ENCODE results near the gene NTPCR. TPM values are rescaled to one million over a fixed set of nuclear protein-coding genes. Genes with fewer than 3 reads are reported as not detected.

The NTPCR gene
- total RNA-seq, 3 donors from 2014 or later: 16.9 to 19.8 (median 18.3) TPM

DNA sequence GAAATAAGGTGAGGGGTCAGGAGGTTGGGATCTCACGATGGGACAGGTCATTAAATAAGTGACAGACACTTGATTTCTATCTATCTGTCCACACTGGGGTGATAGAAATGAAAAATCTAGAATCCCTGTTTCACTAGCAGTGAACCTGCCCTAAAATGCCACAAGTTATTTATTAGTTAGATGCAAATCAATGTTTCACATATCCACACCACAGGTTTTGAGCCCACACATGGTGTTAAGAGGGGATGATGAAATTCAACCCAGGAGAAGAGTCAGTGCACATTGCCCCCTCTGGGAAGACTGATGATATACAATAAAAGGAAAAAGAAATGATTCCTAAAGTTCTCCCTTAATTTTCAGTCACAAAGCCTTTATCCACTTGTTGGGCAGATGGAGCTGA is 10.1 kb upstream of the NTPCR start:
- Mint-ChIP-seq H3K4me1 (ENCODE audit: low read depth) (peaks cover 23% of the 10 kb centered on the region), H3K9me3 (no peaks in the 10 kb centered on the region), H3K27me3 (ENCODE audit: low read depth) (no peaks in the 10 kb centered on the region), H3K4me3 (no peak overlapping the region), H3K36me3 (ENCODE audit: insufficient read depth) (no peaks in the 10 kb centered on the region)
- DNase-seq (no peak), ATAC-seq (no peak)

DNA sequence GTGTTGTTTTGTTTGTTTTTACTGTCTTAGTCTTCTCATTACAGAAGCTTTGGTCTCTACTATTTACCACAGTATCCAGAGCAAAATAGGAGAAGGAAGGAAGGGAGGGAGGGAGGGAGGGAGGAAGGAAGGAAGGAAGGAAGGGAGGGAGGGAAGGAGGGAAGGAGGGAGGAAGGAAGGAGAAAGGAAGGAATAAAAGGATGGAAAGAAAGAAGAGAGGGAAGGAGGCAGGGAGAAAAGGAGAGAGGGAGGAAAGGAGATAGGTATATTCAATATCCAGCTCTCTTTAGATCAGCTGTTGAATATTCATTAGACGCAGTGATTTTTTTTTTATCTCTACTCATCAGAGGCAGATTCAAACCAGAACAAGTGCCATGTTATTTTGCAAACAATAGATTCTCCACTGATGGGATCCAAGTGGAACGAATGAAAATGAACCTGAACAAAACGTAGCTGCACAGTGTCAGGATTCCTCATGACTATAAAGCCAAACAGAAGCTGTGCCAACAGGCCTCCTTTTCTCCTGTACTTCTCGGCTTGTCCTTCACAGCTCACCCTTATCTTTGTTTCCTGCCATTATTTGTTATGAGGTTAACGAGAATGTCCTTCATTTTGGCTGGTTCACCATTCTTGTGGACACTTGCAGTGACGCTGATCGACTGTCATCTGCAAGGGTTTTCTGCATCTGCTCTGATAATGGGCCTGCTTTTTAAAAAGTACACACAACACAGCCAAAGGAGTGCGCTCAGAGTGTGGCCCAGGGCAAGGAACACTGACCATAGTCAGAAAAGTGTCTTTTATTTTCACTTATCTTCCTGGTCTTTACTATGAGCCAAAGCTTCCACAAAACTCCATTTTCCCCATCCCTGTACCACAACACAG is 7.8 kb upstream of the NTPCR start:
- no peak for ATAC-seq

DNA sequence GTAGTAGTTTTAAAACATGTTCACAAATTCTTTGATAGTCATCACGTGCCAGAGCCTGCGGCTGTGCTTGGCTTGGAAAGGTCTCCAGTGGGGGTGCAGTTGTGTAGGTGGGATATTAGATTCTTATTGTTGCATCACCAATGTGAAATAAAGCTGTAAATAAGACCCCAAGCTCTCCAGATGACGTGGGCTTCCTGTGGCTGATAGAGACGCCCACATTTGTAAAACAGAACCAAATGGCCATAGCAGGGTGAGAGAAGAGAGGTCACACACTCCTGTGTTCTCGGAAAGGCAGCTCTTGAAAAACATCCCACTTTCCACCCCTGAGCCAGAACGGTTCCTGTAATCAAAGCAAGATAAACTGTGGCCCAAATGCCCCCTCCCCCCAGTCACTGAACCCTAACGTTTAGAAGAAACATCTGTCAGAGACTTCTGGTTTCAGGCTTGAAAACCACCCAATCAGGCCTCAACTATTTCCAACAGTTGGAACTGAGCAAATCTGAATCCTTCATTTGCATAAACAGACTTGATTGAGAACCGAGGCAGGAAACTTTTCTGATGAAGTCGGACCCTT is 6.6 kb upstream of the NTPCR start:
- Mint-ChIP-seq H3K4me1 (ENCODE audit: low read depth) (peaks cover 23% of the 10 kb centered on the region), H3K4me3 (peak overlapping the region; percentile 21), H3K9me3 (no peaks in the 10 kb centered on the region), H3K27me3 (ENCODE audit: low read depth) (no peaks in the 10 kb centered on the region), H3K36me3 (ENCODE audit: insufficient read depth) (no peaks in the 10 kb centered on the region)
- ATAC-seq: peak; percentile 30 to 58
- peak; percentile 14 for DNase-seq

More for the DNA sequence above, 7.8 kb upstream of the NTPCR start:
- no peaks in the 10 kb centered on the region for H3K27me3 Mint-ChIP-seq (ENCODE audit: low read depth)
- H3K4me1 Mint-ChIP-seq (ENCODE audit: low read depth): peaks cover 23% of the 10 kb centered on the region
- no peak for DNase-seq
- H3K4me3 Mint-ChIP-seq: no peak overlapping the region
- H3K9me3 Mint-ChIP-seq: no peaks in the 10 kb centered on the region
- no peaks in the 10 kb centered on the region for H3K36me3 Mint-ChIP-seq (ENCODE audit: insufficient read depth)

DNA sequence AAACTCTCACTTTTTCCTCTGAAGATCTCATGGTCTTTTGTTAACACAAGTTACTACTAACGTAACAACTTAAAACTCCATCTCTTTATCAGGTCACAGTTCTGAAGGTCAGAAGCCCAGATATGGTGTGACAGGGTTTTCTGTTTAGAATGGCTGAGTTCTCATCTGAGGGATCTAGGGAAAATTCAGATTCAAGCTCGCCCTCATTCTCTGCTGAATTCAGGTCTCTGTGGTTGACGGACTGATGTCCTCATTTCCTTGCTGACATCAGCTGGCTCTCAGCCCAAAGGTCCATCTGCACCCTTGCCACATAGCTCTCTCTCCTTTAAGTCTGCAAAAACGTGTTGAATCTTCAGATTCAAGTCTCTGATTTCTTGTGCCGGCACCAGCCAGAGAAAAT is 6.1 kb upstream of the NTPCR start:
- H3K4me3 Mint-ChIP-seq: peak overlapping the region; percentile 20
- no peak for DNase-seq

DNA sequence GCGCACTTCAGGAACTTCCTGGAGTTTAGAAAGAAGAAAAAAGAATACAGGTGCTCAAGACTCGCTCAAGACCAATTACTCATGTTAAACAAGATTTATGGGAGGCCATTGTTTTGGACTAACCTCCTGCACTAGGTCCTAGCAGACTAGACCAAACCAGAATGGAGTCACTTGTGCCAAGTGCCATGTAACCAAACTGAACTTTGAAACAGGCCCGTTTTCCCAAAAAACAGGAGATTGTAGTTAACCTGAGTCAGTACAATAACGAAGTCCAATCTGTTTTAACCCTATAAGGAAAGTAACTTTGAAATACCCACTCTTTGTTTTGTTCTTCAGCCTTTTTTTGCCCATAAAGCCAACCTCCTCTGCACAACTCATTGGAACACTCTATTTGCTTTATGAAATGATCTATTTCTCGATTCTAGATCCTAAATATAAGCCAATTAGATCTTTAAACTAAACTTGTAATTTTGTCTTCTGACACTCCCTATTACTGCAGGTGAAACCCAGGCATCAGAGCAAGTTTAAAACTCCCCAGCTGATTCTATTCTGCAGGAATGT is 695 bp upstream of the NTPCR start:
- ATAC-seq: no peak
- Mint-ChIP-seq H3K4me3 (peak overlapping the region; percentile 95), H3K27me3 (ENCODE audit: low read depth) (no peaks in the 10 kb centered on the region), H3K36me3 (ENCODE audit: insufficient read depth) (peaks cover 2% of the 10 kb centered on the region), H3K9me3 (no peaks in the 10 kb centered on the region), H3K4me1 (ENCODE audit: low read depth) (peaks cover 33% of the 10 kb centered on the region)
- DNase-seq: no peak

More for the DNA sequence above, 6.1 kb upstream of the NTPCR start:
- no peaks in the 10 kb centered on the region for H3K9me3 Mint-ChIP-seq
- no peak for ATAC-seq
- H3K27me3 Mint-ChIP-seq (ENCODE audit: low read depth): no peaks in the 10 kb centered on the region
- peaks cover 23% of the 10 kb centered on the region for H3K4me1 Mint-ChIP-seq (ENCODE audit: low read depth)
- H3K36me3 Mint-ChIP-seq (ENCODE audit: insufficient read depth): no peaks in the 10 kb centered on the region

DNA sequence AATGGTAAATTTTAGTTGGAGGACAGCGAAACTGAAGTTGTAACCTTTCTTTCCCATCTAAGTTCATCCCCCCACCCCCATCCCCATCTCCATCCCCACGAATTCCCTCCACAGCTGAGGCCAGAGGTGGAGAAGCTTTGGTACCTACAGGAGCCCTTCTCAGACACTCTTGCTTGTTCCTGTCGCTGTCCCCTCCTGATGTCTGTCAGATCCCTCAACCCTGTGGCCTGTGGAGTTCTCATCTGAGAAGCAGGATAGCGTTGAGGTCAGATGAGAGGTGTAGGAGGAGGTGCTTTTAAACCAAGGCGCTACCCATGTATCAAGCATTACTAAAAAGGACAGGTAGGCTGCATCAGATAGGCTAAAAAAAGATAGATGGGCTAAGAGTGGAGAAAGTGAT is 769 bp downstream of the NTPCR start:
- H3K9me3 Mint-ChIP-seq: no peaks in the 10 kb centered on the region
- peaks cover 29% of the 10 kb centered on the region for H3K4me1 Mint-ChIP-seq (ENCODE audit: low read depth)
- H3K36me3 Mint-ChIP-seq (ENCODE audit: insufficient read depth): peaks cover 3% of the 10 kb centered on the region
- peak overlapping the region; percentile 95 for H3K4me3 Mint-ChIP-seq
- H3K27me3 Mint-ChIP-seq (ENCODE audit: low read depth): no peaks in the 10 kb centered on the region
- DNase-seq (no peak), ATAC-seq (peak in 1 of 2 donors; percentile 12)

DNA sequence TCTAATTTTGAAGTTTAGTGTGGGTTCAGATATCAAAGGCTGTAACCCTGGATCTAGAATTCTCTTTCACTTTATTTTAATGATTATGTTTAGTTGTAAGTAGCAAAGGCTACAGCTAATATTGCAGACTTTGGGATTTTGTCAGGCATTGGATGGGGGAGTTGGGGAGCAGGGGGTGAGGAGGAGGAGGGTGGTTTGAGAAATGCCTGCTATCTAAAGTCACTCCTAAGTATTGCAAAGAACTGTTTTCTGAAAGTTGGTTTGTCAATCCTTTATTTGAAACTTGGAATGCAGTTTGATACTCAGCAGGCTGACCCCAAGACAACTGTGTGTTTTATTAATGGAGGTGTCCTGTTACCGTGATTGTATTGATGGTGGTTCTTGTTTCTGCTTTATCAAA is 1.2 kb downstream of the NTPCR start:
- no peak for ATAC-seq
- Mint-ChIP-seq H3K36me3 (ENCODE audit: insufficient read depth) (peaks cover 6% of the 10 kb centered on the region), H3K27me3 (ENCODE audit: low read depth) (no peaks in the 10 kb centered on the region), H3K4me3 (peak overlapping the region; percentile 95), H3K9me3 (no peaks in the 10 kb centered on the region), H3K4me1 (ENCODE audit: low read depth) (peaks cover 29% of the 10 kb centered on the region)
- no peak for DNase-seq

DNA sequence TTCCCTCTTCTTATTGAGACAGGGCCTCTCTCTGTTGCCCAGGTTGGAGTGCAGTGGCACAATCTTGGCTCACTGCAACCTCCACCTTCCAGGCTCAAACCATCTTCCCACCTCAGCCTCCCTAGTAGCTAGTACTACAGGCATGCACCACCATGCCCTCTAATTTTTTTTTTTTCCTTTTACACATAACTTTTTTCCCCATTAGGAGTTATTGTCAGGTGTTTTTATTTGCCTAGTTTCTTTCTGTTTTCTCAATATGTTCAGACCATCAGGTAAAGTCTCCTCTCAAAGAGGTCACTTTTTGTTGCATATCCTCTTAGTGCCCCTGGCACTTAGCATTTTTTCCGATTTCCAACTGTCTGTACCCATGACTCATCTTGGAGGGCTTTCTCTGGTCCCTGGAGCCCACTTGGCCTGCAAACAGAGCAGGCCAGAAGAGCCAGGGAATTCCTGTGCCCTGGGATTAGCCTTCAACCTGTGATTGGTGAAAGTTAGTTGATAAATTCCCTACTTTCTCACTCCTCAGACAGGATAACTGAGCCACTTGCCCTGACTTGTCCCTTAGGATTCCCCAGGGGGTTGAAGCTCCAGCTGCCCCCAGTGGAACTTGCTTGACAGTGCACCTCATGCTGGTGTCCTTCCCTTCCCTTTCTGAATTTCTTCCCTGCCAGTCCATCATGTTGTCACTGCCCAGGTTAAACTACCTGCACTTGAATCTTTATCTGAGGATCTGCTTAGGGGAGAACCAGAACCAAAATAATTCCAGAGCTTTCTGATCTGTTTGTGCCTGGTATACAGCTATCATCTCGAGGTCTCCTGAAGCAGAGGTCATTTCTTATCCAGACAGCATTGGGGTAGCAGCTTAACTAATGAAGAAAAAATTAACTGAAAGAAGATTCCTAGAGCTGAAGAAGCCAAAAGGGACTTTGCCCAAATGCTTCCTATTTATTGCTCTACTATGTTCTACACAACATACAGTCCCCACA is 2.4 kb downstream of the NTPCR start:
- Mint-ChIP-seq H3K36me3 (ENCODE audit: insufficient read depth) (peaks cover 16% of the 10 kb centered on the region), H3K27me3 (ENCODE audit: low read depth) (no peaks in the 10 kb centered on the region), H3K9me3 (peaks cover 4% of the 10 kb centered on the region), H3K4me1 (ENCODE audit: low read depth) (peaks cover 31% of the 10 kb centered on the region), H3K4me3 (peak overlapping the region; percentile 95)
- DNase-seq (peak; percentile 10), ATAC-seq (no peak)

DNA sequence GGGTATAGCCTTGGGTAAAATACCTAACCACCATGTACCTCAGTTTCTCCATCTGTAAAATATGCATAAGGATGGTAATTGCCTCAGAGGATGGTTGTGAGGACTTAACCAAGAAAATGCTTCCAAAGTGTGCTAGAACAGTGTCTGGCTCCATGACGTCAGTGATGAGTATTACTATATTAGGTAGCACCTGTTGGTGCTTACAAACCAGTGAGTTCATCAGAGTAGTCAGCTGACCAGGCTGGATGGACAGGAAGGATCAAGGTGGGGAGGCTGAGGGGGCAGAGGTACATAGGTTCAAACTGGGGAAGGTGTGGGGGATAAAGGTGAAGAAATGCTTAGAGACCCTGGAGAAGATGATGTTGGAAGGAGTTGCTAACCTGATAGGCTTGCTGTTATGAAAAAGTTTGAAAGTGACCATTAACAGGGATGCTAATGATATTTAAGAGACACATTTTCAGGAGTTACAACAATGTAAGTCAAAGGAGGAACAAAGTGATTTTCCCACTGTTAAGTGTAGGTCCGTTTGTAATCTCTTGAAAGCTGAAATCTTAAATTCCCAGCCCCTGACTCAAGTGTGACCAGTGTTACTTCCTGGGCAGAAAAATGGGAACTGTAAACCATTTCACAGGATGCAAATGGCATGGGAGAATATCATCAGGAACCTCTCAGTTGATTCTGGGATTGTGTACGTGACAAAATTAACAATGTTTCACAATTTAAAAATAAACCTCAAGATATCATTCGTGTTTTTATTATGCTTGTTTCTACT is 4.4 kb downstream of the NTPCR start:
- peaks cover 15% of the 10 kb centered on the region for H3K9me3 Mint-ChIP-seq
- peaks cover 29% of the 10 kb centered on the region for H3K4me1 Mint-ChIP-seq (ENCODE audit: low read depth)
- no peak overlapping the region for H3K4me3 Mint-ChIP-seq
- H3K27me3 Mint-ChIP-seq (ENCODE audit: low read depth): no peaks in the 10 kb centered on the region
- peaks cover 31% of the 10 kb centered on the region for H3K36me3 Mint-ChIP-seq (ENCODE audit: insufficient read depth)
- DNase-seq (no peak), ATAC-seq (no peak)

DNA sequence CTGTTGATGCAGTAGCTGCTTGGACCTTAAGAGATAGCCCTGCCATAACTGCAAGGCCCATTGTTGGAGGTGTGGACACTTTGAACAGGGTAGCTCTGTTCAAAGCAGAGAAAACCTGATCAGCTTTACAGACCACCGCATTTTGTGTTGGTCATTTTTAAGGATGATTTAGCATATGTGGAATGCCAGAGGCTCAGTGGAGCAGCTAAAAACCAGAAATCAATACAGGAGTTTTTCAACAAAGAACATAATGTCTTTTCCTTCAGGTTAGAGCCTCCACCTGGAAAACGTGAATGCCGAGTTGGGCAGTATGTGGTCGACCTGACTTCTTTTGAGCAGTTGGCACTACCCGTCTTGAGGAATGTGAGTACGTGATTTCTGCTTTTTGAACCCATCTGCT is 5.7 kb downstream of the NTPCR start:
- no peaks in the 10 kb centered on the region for H3K27me3 Mint-ChIP-seq (ENCODE audit: low read depth)
- peaks cover 34% of the 10 kb centered on the region for H3K36me3 Mint-ChIP-seq (ENCODE audit: insufficient read depth)
- ATAC-seq (no peak), DNase-seq (no peak)
- peaks cover 24% of the 10 kb centered on the region for H3K4me1 Mint-ChIP-seq (ENCODE audit: low read depth)
- H3K4me3 Mint-ChIP-seq: no peak overlapping the region
- H3K9me3 Mint-ChIP-seq: peaks cover 15% of the 10 kb centered on the region

DNA sequence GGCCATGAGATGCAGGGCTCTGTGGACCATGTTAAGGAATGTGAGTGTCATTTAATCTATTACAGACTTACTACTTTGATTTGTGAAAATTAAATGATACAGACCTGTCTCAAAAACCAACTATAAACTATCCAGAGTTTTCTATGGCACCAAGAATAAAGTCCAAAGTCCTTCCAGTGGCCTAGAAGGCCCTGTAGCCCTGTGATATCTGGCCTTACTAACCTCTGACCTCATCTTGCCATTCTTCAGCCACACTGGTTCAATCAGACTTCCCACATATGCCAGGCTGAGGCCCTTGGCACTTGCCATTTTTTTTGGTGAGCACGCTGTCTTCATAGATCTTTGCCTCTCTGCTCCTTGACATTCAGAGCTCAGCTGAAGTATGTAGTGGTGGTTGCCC is 7.7 kb downstream of the NTPCR start:
- peaks cover 40% of the 10 kb centered on the region for H3K36me3 Mint-ChIP-seq (ENCODE audit: insufficient read depth)
- ATAC-seq (no peak), DNase-seq (no peak)
- peaks cover 16% of the 10 kb centered on the region for H3K4me1 Mint-ChIP-seq (ENCODE audit: low read depth)
- H3K27me3 Mint-ChIP-seq (ENCODE audit: low read depth): no peaks in the 10 kb centered on the region
- no peak overlapping the region for H3K4me3 Mint-ChIP-seq
- peaks cover 15% of the 10 kb centered on the region for H3K9me3 Mint-ChIP-seq

DNA sequence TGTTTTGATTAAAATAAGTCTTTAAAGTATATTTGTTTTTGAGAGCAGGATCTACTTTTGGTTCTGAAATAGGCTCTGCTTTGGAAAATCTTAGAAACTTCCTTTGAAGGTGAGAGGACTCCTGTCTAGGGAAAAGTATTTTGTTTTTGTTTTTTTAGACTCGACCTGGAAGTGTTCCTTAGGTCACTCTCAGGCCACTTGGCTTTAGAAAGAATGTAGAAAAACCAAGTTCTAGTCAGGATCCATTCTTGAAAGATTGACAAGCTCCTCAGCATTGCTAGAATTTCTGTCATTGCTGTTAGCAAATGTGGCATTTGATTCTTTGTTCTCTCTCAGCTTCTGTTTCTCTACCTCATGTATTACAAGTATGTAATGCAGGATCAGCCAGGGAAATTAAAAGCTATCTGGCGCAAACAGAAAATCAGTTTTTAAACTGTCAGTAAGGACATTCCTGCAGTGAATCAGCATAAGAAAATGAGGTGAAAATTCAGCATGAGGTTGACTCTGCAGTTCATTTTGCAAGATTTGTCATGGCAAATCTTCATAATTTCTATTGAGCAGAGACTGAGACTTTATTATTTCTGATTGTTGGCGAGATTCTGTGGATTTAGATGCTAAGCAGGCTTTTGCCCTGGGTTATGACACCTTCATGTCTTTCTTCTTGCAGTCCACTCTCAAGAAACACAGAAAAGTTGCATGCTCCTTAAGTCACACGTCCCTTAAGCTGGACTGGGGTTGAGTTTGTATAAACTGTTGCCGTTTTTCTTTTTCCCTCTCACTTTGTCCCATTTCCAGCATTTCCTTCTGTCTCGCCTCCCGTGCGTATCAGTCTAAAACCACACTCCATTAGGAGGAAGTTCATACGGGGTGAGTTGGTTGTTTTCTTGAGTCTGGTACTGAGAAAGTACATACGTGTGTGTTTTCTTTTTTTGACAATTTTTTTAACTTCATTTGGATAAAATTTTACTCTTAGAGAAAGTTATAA is 12.6 kb downstream of the NTPCR start:
- peaks cover 36% of the 10 kb centered on the region for H3K36me3 Mint-ChIP-seq (ENCODE audit: insufficient read depth)
- H3K9me3 Mint-ChIP-seq: peaks cover 10% of the 10 kb centered on the region
- H3K4me3 Mint-ChIP-seq: no peak overlapping the region
- ATAC-seq (no peak), DNase-seq (no peak)
- H3K4me1 Mint-ChIP-seq (ENCODE audit: low read depth): peaks cover 28% of the 10 kb centered on the region
- no peaks in the 10 kb centered on the region for H3K27me3 Mint-ChIP-seq (ENCODE audit: low read depth)

All from activated T-cell treated with anti-CD3 and anti-CD28 coated beads, Interleukin-2, amount 50 U/mL, for 4 hours (primary cell).